ENCODE data around the gene PARK7. TPM values are rescaled to one million over a fixed set of nuclear protein-coding genes. Genes with fewer than 3 reads are reported as not detected.

Gene PARK7
- total and polyA plus RNA-seq, 11 donors = 275 to 550 (median 345) TPM

DNA sequence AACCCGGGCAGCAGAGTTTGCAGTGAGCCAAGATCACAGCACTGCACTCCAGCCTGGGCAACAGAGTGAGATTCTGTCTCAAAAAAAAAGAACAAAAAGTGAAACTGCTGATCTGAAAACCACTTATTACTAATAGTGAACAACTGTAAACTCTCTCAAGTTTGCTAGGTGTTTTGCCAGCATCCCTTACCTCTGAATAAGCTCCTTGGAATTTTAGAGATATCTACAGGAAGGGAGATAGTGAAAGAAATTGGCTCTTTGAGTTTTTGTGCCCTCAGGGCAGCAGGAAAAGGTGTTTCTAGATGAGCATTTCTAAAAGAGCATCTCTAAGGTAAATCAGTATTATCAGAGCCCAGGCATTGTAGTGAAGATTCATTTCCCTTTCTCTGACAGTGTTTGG, 27.1 kb downstream of the PARK7 start:
- Histone ChIP-seq H3K36me3 (peaks cover 0 to 43% (median 33%) of the 10 kb centered on the region in 9 donors), H3K4me1 (peaks cover 0 to 16% (median 0%) of the 10 kb centered on the region in 12 donors), H3K27me3 (no peaks in the 10 kb centered on the region), H3K4me3 (no peak overlapping the region), H3K27ac (no peak overlapping the region), H3K9me3 (no peaks in the 10 kb centered on the region)
- 82 to 96% (median 88%) methylated on average over 1 of the region's 1 CpG for WGBS, 4 donors
- ATAC-seq (no peak), DNase-seq (no peak)
- intact Hi-C loops (cut with DNase I) = loop anchor here in 2 of 10 donors (5.0 to 10.0 kb wide), 3 partner anchors 34 to 866 kb away; no protein-coding TSS in a partner anchor
- TF ChIP-seq, protein P1, sequence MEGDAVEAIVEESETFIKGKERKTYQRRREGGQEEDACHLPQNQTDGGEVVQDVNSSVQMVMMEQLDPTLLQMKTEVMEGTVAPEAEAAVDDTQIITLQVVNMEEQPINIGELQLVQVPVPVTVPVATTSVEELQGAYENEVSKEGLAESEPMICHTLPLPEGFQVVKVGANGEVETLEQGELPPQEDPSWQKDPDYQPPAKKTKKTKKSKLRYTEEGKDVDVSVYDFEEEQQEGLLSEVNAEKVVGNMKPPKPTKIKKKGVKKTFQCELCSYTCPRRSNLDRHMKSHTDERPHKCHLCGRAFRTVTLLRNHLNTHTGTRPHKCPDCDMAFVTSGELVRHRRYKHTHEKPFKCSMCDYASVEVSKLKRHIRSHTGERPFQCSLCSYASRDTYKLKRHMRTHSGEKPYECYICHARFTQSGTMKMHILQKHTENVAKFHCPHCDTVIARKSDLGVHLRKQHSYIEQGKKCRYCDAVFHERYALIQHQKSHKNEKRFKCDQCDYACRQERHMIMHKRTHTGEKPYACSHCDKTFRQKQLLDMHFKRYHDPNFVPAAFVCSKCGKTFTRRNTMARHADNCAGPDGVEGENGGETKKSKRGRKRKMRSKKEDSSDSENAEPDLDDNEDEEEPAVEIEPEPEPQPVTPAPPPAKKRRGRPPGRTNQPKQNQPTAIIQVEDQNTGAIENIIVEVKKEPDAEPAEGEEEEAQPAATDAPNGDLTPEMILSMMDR (IDR thresholded peaks at IDR 0.05) = no peak
- TF ChIP-seq POLR2A (IDR thresholded peaks at IDR 0.05) = no peak

GRCh38 chr1:7989762-7990428, 28.4 kb downstream of the PARK7 start:
- no peak for DNase-seq
- Histone ChIP-seq H3K27ac (no peak overlapping the region), H3K4me1 (peaks cover 0 to 14% (median 0%) of the 10 kb centered on the region in 12 donors), H3K27me3 (no peaks in the 10 kb centered on the region), H3K4me3 (no peak overlapping the region), H3K36me3 (peaks cover 0 to 30% (median 21%) of the 10 kb centered on the region in 9 donors), H3K9me3 (no peaks in the 10 kb centered on the region)
- 51 to 59% (median 54%) methylated on average over 2 of the region's 2 CpGs for WGBS, 4 donors
- peak; percentile 26 to 38 (median 30) for ATAC-seq
- TF ChIP-seq, protein P1 (IDR thresholded peaks at IDR 0.05) = no peak
- no peak for TF ChIP-seq POLR2A (IDR thresholded peaks at IDR 0.05)
- intact Hi-C loops (cut with DNase I) = loop anchor here in 2 of 10 donors (5.0 to 10.0 kb wide), 3 partner anchors 32 to 865 kb away; no protein-coding TSS in a partner anchor

GRCh38 chr1:7991504-7992440, 30.3 kb downstream of the PARK7 start:
- DNase-seq = no peak
- WGBS, 4 donors = 93 to 96% (median 94%) methylated on average over 18 of the region's 18 CpGs
- TF ChIP-seq, protein P1 (IDR thresholded peaks at IDR 0.05) = no peak
- no peak for TF ChIP-seq POLR2A (IDR thresholded peaks at IDR 0.05)
- no peaks in the 10 kb centered on the region for H3K27me3 ChIP-seq
- no peaks in the 10 kb centered on the region for H3K9me3 ChIP-seq
- ATAC-seq = no peak
- no peak overlapping the region for H3K4me3 ChIP-seq
- no peak overlapping the region for H3K27ac ChIP-seq
- H3K4me1 ChIP-seq = peaks cover 0 to 4% (median 0%) of the 10 kb centered on the region in 12 donors
- intact Hi-C loops (cut with DNase I) = no loop called here
- peaks cover 0 to 11% (median 5%) of the 10 kb centered on the region in 9 donors for H3K36me3 ChIP-seq

- H3K27me3 ChIP-seq = no peaks in the 10 kb centered on the region
- H3K27ac ChIP-seq = no peak overlapping the region
- H3K4me3 ChIP-seq = no peak overlapping the region
- no peak for TF ChIP-seq POLR2A (IDR thresholded peaks at IDR 0.05)
- TF ChIP-seq, protein P1 (IDR thresholded peaks at IDR 0.05) = no peak
- H3K9me3 ChIP-seq = no peaks in the 10 kb centered on the region
- no peak for ATAC-seq
- intact Hi-C loops (cut with DNase I) = no loop called here
- H3K4me1 ChIP-seq = peaks cover 0 to 4% (median 0%) of the 10 kb centered on the region in 12 donors
- WGBS, 4 donors = 95 to 99% (median 97%) methylated on average over 4 of the region's 4 CpGs
- DNase-seq = no peak
- H3K36me3 ChIP-seq = peaks cover 0 to 2% (median under 1%) of the 10 kb centered on the region in 9 donors
These were observed 31.4 kb downstream of the PARK7 start for GRCh38 chr1:7992885-7993284.

Data from heart left ventricle (tissue), 16 donors.